ENCODE measurements around the gene GMCL1. TPM values are rescaled to one million over a fixed set of nuclear protein-coding genes. Genes with fewer than 3 reads are reported as not detected.

GMCL1 gene
- total and polyA plus RNA-seq, 8 donors, result 15.3 to 27.0 (median 25.1) TPM

DNA sequence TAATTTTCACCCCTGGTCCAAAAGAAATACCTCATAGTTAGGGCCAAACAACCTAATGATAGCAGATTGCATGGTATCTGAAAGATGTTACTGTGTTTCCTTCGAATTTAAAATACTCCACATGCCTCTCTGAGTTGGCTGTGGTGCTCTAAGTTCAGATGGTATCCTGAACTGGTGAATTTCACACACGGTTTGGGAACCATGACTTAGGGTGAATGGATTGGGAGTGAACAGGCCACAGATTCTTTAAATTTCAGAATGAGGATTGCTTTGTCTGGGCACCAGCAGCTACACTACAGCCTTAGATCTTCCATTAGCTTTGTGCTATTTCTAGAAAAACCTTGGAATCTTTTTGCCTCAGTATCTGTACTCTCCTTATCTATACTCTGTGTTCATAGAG lies 6.2 kb downstream of the GMCL1 start:
- intact Hi-C loops (cut with DNase I), result no loop called here
- Histone ChIP-seq H3K9me3 (no peaks in the 10 kb centered on the region), H3K4me3 (no peak overlapping the region), H3K27ac (no peak overlapping the region), H3K4me1 (peaks cover 14 to 19% of the 10 kb centered on the region in 2 donors), H3K36me3 (peaks cover 0 to 7% of the 10 kb centered on the region in 2 donors), H3K27me3 (no peaks in the 10 kb centered on the region)
- ATAC-seq (no peak), DNase-seq (no peak)
- no peak for TF ChIP-seq CTCF (IDR thresholded peaks at IDR 0.05)

DNA sequence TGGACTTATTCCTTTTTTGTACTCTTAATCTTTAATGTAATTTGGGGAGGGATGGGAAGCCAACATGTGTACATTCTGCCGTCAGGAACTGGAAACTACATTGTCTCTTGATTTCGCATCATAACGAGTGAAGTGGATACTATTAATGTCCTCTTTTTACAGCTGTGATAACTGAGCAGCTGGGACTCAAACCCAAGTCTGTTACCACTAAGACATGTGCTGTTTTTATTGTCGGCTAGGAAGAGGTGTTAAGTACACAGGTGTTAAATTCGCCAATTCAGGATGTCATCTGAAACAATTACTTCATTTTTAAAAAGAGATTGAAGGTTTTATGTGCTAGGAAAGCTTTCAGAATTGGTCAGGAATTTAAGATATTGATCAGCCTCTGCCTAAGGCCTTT lies 6.9 kb downstream of the GMCL1 start:
- DNase-seq (no peak), ATAC-seq (no peak)
- no peaks in the 10 kb centered on the region for H3K27me3 ChIP-seq
- peaks cover 10 to 13% of the 10 kb centered on the region in 2 donors for H3K4me1 ChIP-seq
- intact Hi-C loops (cut with DNase I), result no loop called here
- peaks cover 0 to 13% of the 10 kb centered on the region in 2 donors for H3K36me3 ChIP-seq
- no peak overlapping the region for H3K27ac ChIP-seq
- no peak for TF ChIP-seq CTCF (IDR thresholded peaks at IDR 0.05)
- no peaks in the 10 kb centered on the region for H3K9me3 ChIP-seq
- H3K4me3 ChIP-seq, result no peak overlapping the region

- no peaks in the 10 kb centered on the region for H3K27me3 ChIP-seq
- H3K36me3 ChIP-seq, result peaks cover 0 to 17% of the 10 kb centered on the region in 2 donors
- no peak overlapping the region for H3K27ac ChIP-seq
- DNase-seq (no peak), ATAC-seq (no peak)
- no peak for TF ChIP-seq CTCF (IDR thresholded peaks at IDR 0.05)
- H3K4me3 ChIP-seq, result no peak overlapping the region
- intact Hi-C loops (cut with DNase I), result no loop called here
- peaks cover 0 to 3% of the 10 kb centered on the region in 2 donors for H3K4me1 ChIP-seq
- no peaks in the 10 kb centered on the region for H3K9me3 ChIP-seq
Observed at GRCh38 chr2:69837533-69837932, 8.1 kb downstream of the GMCL1 start.

DNA sequence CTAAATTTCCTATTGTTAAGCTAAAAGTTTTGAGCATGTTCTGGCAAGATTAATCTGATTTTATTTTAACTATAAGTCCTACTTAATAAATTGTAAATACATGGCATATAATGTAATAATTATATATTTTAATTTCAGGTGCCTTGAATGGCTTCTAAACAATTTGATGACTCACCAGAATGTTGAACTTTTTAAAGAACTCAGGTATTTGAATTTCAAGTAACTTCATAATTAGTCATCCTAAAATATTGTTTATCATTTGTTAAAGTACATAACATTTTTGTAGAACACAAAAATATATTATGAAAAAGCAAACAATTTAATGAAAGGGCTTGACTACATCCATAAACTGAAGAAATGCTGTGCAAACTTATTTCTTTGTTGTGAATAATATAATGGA lies 14.5 kb downstream of the GMCL1 start:
- intact Hi-C loops (cut with DNase I), result no loop called here
- Histone ChIP-seq H3K27ac (no peak overlapping the region), H3K4me3 (no peak overlapping the region), H3K27me3 (no peaks in the 10 kb centered on the region), H3K9me3 (no peaks in the 10 kb centered on the region), H3K36me3 (peaks cover 0 to 59% of the 10 kb centered on the region in 2 donors), H3K4me1 (no peaks in the 10 kb centered on the region)
- no peak for TF ChIP-seq CTCF (IDR thresholded peaks at IDR 0.05)
- DNase-seq (no peak), ATAC-seq (no peak)

- Histone ChIP-seq H3K36me3 (peaks cover 0 to 63% of the 10 kb centered on the region in 2 donors), H3K4me1 (no peaks in the 10 kb centered on the region), H3K27ac (no peak overlapping the region), H3K27me3 (no peaks in the 10 kb centered on the region), H3K9me3 (no peaks in the 10 kb centered on the region), H3K4me3 (no peak overlapping the region)
- ATAC-seq (no peak), DNase-seq (no peak)
- TF ChIP-seq CTCF (IDR thresholded peaks at IDR 0.05), result no peak
- intact Hi-C loops (cut with DNase I), result no loop called here
Observed at GRCh38 chr2:69844560-69844959, 15.1 kb downstream of the GMCL1 start.

Measured in left lung (tissue), 10 donors.